DMS53 (cell line): ENCODE data around the gene EVL.
"Not testable (repeated sequence)": the region's sequence is repeated elsewhere in the genome, so short reads cannot be mapped to it uniquely, and the experiment has no call there.

ENCODE experiments used
- DNase-seq: peaks from one replicate; lab custom pipeline; 2025; lab: John Stamatoyannopoulos, UW

EVL gene

DNA sequence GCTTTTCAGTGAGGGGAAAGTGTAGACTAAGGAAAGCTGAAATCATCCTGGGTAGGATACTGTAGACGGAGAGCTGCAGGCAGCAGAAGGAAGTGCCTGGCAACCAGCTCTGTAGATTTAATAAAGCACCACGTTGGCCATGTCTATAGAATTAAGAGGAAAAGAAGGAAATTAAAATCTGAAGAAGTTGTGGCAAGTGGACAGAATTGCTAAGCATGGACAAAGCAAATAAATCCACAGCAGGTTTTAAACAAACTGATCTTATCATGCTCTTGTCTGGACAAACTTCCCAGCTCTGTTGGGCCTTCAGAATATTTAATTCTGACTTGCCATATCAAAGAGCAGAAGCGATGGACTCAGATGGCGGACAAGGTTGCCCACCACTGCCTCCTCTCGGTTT, 27.2 kb upstream of the EVL start:
- no peak for DNase-seq

- DNase-seq = no peak
Measured at GRCh38 chr14:100039903-100040302, 25.3 kb upstream of the EVL start.

- no peak for DNase-seq
Measured at GRCh38 chr14:100041271-100041670, 24.0 kb upstream of the EVL start.

DNA sequence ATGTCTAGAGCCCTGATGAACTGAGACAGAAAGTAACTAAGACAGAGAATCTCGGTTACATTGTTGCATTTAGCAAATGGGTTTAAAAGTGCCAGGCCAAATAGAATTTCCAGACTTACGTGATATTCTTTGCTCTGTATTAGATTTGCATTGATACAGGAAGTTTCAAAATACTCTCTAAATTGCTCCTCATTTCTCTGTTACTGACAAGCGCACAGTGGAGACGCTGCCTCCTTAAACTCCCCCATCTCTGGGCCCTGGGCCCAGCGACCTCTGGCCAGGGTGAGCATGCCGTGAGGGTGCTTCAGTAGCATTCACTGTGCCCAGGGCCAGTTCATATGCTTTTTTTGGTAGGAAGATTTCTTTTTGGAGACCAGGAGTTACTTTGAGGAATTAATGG, 22.9 kb upstream of the EVL start:
- DNase-seq = no peak

GRCh38 chr14:100045642-100046344, 19.4 kb upstream of the EVL start:
- no peak for DNase-seq

GRCh38 chr14:100047600-100047999, 17.6 kb upstream of the EVL start:
- DNase-seq = no peak

DNA sequence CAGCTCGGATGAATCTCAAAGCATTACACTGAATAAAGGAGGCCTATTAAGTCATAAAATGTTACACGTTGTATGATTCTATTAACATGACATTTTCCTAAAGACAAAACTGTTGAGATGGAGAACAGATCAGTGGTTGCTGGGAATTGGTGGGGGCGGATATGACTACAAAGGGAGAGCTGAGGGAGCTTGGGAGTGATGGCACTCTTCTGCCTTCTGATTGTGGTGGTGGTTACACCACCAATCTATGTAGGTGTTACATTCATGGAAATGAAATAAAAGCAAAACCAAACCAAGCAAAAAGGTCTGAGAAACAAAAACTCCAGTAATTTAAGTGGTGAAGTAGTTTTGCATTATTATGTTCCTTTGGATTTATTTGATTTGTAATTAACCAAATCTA, 16.4 kb upstream of the EVL start:
- no peak for DNase-seq

DNA sequence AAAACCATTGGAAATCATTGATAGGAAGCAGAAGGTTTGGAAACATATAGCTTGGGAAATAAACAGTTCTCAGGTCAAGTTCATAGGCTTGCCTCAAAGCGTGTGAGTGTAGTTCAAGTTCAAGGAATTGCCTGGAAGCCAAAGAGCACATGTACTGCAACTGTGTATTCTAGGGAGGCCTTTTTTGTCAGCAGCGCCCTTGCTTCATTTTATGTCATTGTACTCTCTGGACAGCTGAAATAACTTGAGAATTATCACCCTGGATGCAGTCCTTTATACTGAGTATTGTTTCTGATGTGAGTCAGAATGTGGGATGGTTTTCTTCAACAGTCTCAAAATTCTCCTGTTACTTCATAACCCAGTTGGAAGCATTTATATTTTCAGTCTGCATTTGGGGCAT, 16.0 kb upstream of the EVL start:
- DNase-seq = no peak

DNA sequence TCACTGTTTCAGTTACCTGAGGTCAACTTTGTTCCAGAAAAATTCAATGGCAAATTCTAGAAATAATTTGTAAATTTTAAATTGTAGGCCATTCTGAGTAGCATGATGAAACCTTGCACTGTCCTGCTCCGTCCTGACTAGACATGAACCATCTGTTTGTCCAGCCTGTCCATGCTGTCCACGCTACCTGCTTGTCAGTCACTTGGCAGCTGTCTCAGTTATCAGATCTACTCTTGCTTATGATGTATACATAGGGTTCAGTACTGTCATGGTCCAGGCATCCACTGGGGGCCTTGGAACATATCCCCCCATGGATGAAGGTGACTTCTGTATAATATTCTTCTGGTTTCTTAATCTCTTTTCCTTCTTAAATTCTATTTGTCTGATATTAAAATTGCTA, 14.1 kb upstream of the EVL start:
- DNase-seq = no peak

GRCh38 chr14:100051543-100051942, 13.7 kb upstream of the EVL start:
- no peak for DNase-seq

GRCh38 chr14:100052819-100053218, 12.4 kb upstream of the EVL start:
- no peak for DNase-seq

GRCh38 chr14:100054316-100055075, 10.7 kb upstream of the EVL start:
- DNase-seq = no peak

GRCh38 chr14:100056431-100056830, 8.8 kb upstream of the EVL start:
- DNase-seq = no peak

GRCh38 chr14:100056964-100057795, 8.0 kb upstream of the EVL start:
- DNase-seq = no peak

DNA sequence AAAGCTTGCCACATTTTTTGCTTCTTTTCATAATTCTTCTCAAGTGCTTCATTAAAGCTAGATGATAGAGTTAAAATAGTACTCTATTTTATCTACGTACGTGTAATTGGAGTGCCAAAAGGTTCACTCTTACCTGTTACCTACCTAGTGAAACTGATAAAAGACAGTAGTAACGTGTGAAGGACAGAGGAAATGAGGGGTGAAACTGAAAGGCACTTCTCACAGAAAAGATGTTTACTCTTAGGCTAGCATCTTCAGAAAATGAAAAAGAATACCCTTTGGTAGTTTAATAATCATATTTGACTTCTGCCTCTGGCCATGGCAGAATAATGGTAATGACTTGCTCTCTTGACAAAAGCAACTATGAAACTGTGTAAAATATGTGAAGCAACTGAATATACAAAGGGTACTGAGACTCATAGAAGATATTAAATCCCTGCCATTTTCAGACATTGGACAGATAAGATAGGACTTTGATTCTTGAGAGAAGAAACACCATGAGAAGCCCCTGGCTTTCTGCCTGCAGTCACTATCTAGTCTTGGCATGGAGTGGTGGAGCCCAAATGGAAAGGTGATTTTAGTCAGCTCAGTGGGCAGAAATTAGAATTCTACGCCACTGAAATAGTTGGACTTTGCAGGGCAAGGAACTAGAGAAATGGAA, 6.3 kb upstream of the EVL start:
- DNase-seq = no peak

- no peak for DNase-seq
Measured at GRCh38 chr14:100059438-100059781, 5.8 kb upstream of the EVL start.

DNA sequence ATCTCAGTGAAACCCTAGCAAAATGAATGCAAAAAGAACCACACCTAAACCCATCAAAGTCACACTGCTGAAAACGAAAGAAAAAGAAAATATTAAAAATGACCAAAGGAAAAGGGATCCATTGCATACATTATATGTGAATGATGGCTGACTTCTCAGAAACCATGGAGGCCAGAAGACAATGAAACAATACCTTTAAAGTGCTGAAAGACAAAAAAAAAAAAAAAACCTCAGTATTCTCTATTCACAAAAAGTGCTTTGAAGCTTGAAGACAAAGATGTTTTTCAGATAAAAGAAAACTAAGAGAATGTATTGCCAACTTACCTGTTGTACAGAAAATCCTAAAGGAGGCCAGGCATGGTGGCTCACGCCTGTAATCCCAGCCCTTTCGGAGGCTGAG, 4.5 kb upstream of the EVL start:
- DNase-seq = no peak

DNA sequence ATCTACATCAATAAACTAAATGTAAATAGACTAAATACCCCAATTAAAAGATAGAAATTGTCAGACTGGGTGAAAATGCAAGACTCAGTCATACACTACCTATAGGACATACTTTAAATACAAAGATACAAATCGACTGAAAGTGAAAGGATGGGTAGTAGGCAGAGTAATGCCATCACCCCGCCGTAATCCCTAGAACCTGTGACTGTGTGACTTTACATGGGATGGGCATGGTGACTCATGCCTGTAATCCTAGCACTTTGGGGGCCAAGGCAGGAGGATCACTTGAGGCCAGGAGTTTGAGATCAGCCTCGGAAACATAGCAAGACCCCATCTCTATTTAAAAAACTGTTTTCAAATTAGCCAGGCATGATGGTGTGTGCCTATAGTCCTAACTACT, 2.6 kb upstream of the EVL start:
- DNase-seq = no peak

DNA sequence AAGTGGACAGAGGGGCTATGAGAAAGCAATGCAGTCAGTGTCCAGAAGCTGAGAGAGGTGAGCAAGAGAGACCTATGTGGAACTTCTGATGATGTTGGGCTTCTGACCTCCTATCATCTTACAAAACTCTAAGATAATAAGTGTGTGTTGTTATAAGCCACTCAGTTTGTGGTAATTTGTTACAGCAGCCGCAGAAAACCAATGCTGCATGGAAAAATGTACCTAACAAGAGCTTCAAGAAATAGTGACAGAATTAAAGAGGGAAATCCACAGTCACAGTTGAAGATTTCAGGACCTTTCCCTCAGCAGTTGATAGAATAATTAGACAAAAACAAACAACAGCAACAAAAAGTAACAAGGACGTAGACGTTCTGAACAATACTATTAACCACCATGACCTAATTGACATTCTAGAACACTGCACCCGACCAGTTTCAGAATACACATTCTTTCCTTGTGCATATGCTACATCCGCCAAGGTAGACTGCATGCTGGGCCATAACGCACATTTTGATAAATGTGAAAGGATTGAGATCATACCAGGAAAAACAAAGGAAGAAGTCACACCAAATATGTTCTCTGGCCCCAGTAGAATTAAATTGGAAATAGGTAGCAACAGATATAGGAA, 1.8 kb upstream of the EVL start:
- DNase-seq = no peak

GRCh38 chr14:100064335-100065092, 708 bp upstream of the EVL start:
- DNase-seq = not testable (repeated sequence)

DNA sequence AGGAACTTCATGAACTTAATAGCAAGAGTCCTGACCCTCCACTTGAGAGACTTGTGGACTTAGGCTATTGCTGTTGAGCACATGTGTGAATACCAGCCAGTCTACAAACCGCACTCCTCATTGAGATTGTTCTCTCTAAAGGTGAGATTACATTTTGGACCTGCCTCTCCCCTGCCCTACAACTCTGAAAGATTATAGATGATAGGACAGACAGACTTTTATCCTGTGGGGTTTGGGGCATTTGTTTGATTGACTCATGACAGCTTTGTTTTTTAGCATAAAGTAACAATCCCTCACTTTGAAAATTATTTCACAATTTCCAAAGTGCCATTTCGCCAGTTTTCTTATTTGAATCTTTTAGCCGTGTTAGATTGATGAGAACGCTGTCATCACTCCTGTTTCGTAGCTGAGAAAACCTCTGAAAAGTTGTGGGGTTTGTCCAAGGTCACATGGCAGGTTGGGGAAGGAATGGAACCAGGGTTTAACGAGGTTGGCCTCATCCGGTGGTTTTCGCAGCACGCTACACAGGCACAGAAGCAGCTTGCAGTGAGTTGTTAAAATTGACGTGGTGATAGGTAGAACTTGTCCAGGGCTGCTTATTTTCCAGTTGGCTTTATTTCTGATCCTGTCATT, 836 bp downstream of the EVL start:
- no peak for DNase-seq
